Measurements from ENCODE around the gene AKR7A3.
"Not testable (repeated sequence)": the region's sequence is repeated elsewhere in the genome, so short reads cannot be mapped to it uniquely, and the experiment has no call there.

Gene AKR7A3

GRCh38 chr1:19288324-19289241, at the start of gene AKR7A3:
TSS of gene AKR7A3 (minus strand) at chr1:19288770. CDS start at chr1:19288709, 61 bp downstream.
- FAIRE-seq = not testable (repeated sequence)

GRCh38 chr1:19338323-19338762, 49.8 kb upstream of the AKR7A3 start:
- FAIRE-seq = no peak

GRCh38 chr1:19337289-19337688, 48.7 kb upstream of the AKR7A3 start:
- FAIRE-seq = no peak

GRCh38 chr1:19336543-19336942, 48.0 kb upstream of the AKR7A3 start:
- FAIRE-seq = no peak

GRCh38 chr1:19333587-19334354, 45.2 kb upstream of the AKR7A3 start:
- FAIRE-seq = no peak

- no peak for FAIRE-seq
These were observed 44.3 kb upstream of the AKR7A3 start for GRCh38 chr1:19332832-19333231.

- no peak for FAIRE-seq
These were observed 42.8 kb upstream of the AKR7A3 start for GRCh38 chr1:19331262-19331878.

GRCh38 chr1:19330449-19331135, 42.0 kb upstream of the AKR7A3 start:
- FAIRE-seq = no peak

- no peak for FAIRE-seq
These were observed 41.0 kb upstream of the AKR7A3 start for GRCh38 chr1:19329611-19330010.

GRCh38 chr1:19329188-19329587, 40.6 kb upstream of the AKR7A3 start:
- no peak for FAIRE-seq

- no peak for FAIRE-seq
These were observed 39.9 kb upstream of the AKR7A3 start for GRCh38 chr1:19328486-19328885.

- no peak for FAIRE-seq
These were observed 39.2 kb upstream of the AKR7A3 start for GRCh38 chr1:19327736-19328135.

GRCh38 chr1:19327301-19327700, 38.7 kb upstream of the AKR7A3 start:
- no peak for FAIRE-seq

- no peak for FAIRE-seq
These were observed 38.1 kb upstream of the AKR7A3 start for GRCh38 chr1:19326748-19327065.

- no peak for FAIRE-seq
These were observed 37.6 kb upstream of the AKR7A3 start for GRCh38 chr1:19325958-19326747.

GRCh38 chr1:19325368-19325957, 36.9 kb upstream of the AKR7A3 start:
- no peak for FAIRE-seq

- FAIRE-seq = no peak
These were observed 36.1 kb upstream of the AKR7A3 start for GRCh38 chr1:19324665-19324990.

GRCh38 chr1:19323987-19324664, 35.6 kb upstream of the AKR7A3 start:
- no peak for FAIRE-seq

- FAIRE-seq = no peak
These were observed 33.9 kb upstream of the AKR7A3 start for GRCh38 chr1:19322481-19322880.

GRCh38 chr1:19321071-19321470, 32.5 kb upstream of the AKR7A3 start:
- FAIRE-seq = no peak

GRCh38 chr1:19319196-19319595, 30.6 kb upstream of the AKR7A3 start:
- FAIRE-seq = no peak
